ENCODE measurements around the gene PITRM1. TPM values are rescaled to one million over a fixed set of nuclear protein-coding genes. Genes with fewer than 3 reads are reported as not detected.

The PITRM1 gene
- polyA plus RNA-seq, 1 donor from 2014 or later = 62.2 TPM

DNA sequence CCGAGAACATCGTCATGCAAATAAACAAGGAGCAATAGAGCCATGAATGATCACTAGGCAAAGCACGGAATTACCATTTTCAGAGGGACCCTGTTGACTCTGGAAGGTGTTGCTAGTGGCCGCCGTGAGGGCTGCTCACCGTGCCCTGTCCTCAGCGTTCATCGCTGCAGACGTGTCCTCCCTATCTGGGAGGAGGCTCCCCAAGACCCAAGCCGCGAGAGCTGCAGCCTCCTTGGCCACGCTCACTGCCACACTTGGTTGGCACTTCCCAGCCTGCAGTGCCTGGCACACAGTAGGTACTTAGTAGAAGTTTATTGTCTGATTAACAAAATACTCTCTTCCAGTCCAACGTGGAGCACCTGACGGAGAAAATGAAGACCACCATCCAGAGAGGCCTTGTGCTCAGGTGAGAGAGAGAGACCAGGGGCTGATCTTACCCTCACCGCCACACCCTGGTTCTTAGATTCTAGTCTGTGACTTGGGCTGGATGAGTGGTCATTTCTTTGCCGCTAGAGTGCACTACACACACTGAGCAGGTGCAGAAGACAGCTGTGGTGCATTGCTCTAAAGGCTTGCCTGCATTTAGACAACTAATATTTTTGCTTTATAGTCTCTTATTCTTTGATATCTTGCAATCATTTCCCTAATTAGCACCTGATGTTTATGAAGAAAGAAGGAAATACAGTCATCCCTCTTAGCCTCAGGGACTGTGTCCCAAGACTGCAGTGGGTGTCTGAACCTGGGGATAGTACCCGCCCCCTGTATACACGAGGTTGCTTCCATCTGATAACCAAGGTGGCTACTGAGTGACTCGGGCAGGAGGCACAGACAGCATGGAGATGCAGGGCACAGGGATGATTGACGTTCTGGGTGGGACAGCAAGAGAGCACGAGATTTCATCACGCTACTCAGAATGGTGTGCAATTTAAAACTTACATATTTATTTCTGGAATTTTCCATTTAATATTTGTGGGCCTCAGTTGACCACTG, 40.3 kb downstream of the PITRM1 start:
- Histone ChIP-seq H3K27me3 (ENCODE audit: insufficient read depth, low read depth, low read length) (no peaks in the 10 kb centered on the region), H3K36me3 (ENCODE audit: insufficient read depth, low read length) (peaks cover 20% of the 10 kb centered on the region), H3K9ac (ENCODE audit: low read length) (no peak overlapping the region), H3K9me2 (ENCODE audit: insufficient read depth, low read length) (no peaks in the 10 kb centered on the region), H3K4me3 (ENCODE audit: low read length) (no peak overlapping the region), H3K9me3 (ENCODE audit: low read length) (no peaks in the 10 kb centered on the region), H3K79me2 (replicated peaks; ENCODE audit: insufficient read depth, low read length) (no peaks in the 10 kb centered on the region), H3K27ac (ENCODE audit: low read length) (no peak overlapping the region), H4K20me1 (ENCODE audit: insufficient read depth) (no peaks in the 10 kb centered on the region), H3K4me2 (ENCODE audit: low read length) (no peak overlapping the region), H3F3A (ENCODE audit: insufficient read depth, low read length, poor library complexity, severe bottlenecking) (no peaks in the 10 kb centered on the region), H2AFZ (ENCODE audit: low read depth, low read length) (no peak overlapping the region)
- no peak for TF ChIP-seq TAF1 (IDR thresholded peaks at IDR 0.05; ENCODE audit: low read depth)
- TF ChIP-seq MXI1 (conservative IDR thresholded peaks at IDR 0.05; ENCODE audit: poor library complexity, severe bottlenecking) = no peak
- no peak for TF ChIP-seq EZH2 (IDR thresholded peaks at IDR 0.05; ENCODE audit: borderline replicate concordance, insufficient read depth, low read length, poor library complexity, severe bottlenecking)
- TF ChIP-seq EP300 (conservative IDR thresholded peaks at IDR 0.05; ENCODE audit: poor library complexity, severe bottlenecking) = no peak
- TF ChIP-seq, protein P1, sequence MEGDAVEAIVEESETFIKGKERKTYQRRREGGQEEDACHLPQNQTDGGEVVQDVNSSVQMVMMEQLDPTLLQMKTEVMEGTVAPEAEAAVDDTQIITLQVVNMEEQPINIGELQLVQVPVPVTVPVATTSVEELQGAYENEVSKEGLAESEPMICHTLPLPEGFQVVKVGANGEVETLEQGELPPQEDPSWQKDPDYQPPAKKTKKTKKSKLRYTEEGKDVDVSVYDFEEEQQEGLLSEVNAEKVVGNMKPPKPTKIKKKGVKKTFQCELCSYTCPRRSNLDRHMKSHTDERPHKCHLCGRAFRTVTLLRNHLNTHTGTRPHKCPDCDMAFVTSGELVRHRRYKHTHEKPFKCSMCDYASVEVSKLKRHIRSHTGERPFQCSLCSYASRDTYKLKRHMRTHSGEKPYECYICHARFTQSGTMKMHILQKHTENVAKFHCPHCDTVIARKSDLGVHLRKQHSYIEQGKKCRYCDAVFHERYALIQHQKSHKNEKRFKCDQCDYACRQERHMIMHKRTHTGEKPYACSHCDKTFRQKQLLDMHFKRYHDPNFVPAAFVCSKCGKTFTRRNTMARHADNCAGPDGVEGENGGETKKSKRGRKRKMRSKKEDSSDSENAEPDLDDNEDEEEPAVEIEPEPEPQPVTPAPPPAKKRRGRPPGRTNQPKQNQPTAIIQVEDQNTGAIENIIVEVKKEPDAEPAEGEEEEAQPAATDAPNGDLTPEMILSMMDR (IDR thresholded peaks at IDR 0.05; ENCODE audit: poor library complexity, severe bottlenecking) = no peak
- TF ChIP-seq SMC3 (conservative IDR thresholded peaks at IDR 0.05; ENCODE audit: poor library complexity) = no peak
- no peak for TF ChIP-seq REST (IDR thresholded peaks at IDR 0.05; ENCODE audit: borderline replicate concordance)
- no peak for TF ChIP-seq POLR2AphosphoS5 (IDR thresholded peaks at IDR 0.05)
- no peak for TF ChIP-seq RAD21 (conservative IDR thresholded peaks at IDR 0.05)

DNA sequence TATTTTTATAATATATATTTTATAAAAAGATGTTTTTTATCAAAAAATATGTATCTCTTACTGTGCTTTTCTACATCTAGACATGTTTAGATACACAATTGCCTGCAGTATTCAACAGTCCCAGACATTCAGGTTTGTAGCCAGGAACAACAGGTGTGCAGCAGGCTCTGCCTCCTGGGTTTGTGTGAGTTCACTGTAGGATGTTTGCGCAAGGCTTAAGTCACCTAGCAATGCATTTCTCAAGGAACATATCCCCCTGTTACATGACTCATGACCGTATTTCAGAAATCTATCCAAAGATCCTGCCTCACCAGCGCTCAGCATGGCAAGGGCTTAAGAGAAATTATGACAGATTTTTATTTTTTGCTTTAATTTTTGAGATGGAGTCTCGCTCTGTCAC, 41.5 kb downstream of the PITRM1 start:
- no peaks in the 10 kb centered on the region for H3K9me2 ChIP-seq (ENCODE audit: insufficient read depth, low read length)
- no peak overlapping the region for H2AFZ ChIP-seq (ENCODE audit: low read depth, low read length)
- H3K36me3 ChIP-seq (ENCODE audit: insufficient read depth, low read length) = peaks cover 20% of the 10 kb centered on the region
- no peaks in the 10 kb centered on the region for H3K9me3 ChIP-seq (ENCODE audit: low read length)
- H3K4me3 ChIP-seq (ENCODE audit: low read length) = no peak overlapping the region
- TF ChIP-seq, protein P1 (IDR thresholded peaks at IDR 0.05; ENCODE audit: poor library complexity, severe bottlenecking) = no peak
- no peak for TF ChIP-seq REST (IDR thresholded peaks at IDR 0.05; ENCODE audit: borderline replicate concordance)
- TF ChIP-seq POLR2AphosphoS5 (IDR thresholded peaks at IDR 0.05) = no peak
- no peak for TF ChIP-seq MXI1 (conservative IDR thresholded peaks at IDR 0.05; ENCODE audit: poor library complexity, severe bottlenecking)
- TF ChIP-seq EP300 (conservative IDR thresholded peaks at IDR 0.05; ENCODE audit: poor library complexity, severe bottlenecking) = no peak
- TF ChIP-seq EZH2 (IDR thresholded peaks at IDR 0.05; ENCODE audit: borderline replicate concordance, insufficient read depth, low read length, poor library complexity, severe bottlenecking) = no peak
- no peak for TF ChIP-seq RAD21 (conservative IDR thresholded peaks at IDR 0.05)
- no peak for TF ChIP-seq TAF1 (IDR thresholded peaks at IDR 0.05; ENCODE audit: low read depth)
- TF ChIP-seq SMC3 (conservative IDR thresholded peaks at IDR 0.05; ENCODE audit: poor library complexity) = no peak
- no peaks in the 10 kb centered on the region for H4K20me1 ChIP-seq (ENCODE audit: insufficient read depth)
- H3K27me3 ChIP-seq (ENCODE audit: insufficient read depth, low read depth, low read length) = no peaks in the 10 kb centered on the region
- no peak overlapping the region for H3K9ac ChIP-seq (ENCODE audit: low read length)
- no peaks in the 10 kb centered on the region for H3K79me2 ChIP-seq (replicated peaks; ENCODE audit: insufficient read depth, low read length)
- H3F3A ChIP-seq (ENCODE audit: insufficient read depth, low read length, poor library complexity, severe bottlenecking) = no peaks in the 10 kb centered on the region
- H3K27ac ChIP-seq (ENCODE audit: low read length) = no peak overlapping the region
- no peak overlapping the region for H3K4me2 ChIP-seq (ENCODE audit: low read length)

Data from neural cell (in vitro differentiated cells).